Small intestine (tissue), 7 donors: ENCODE results near the gene MCMBP. TPM values are rescaled to one million over a fixed set of nuclear protein-coding genes. Genes with fewer than 3 reads are reported as not detected.

Source experiments
- DNase-seq, 2 donors: peaks; one replicate each; pipeline versions ENCODE4 v3.0.0 to v3.0.0-alpha.2; 2013
- FAIRE-seq: peaks from 2 replicates; lab custom pipeline; 2012; peaks lifted over from hg19 to GRCh38; lab: Jason Lieb, UNC
- H3K27ac ChIP-seq, 3 donors: one replicate each; pipeline ENCODE4 v1.5.1; 2013; ENCODE audit warnings: low read length in 2 of 3, mild to moderate bottlenecking in 2 of 3, control low read depth in 1 of 3, inconsistent platforms in 1 of 3, low read depth in 1 of 3, moderate library complexity in 1 of 3
- H3K27me3 ChIP-seq, 3 donors: one replicate each; pipeline ENCODE4 v1.6.1; 2013; ENCODE audit warnings: low read length in 3 of 3, inconsistent platforms in 1 of 3; ENCODE audit not compliant: control insufficient read depth in 3 of 3, insufficient read depth in 3 of 3
- H3K36me3 ChIP-seq, 3 donors: one replicate each; pipeline ENCODE4 v1.6.1; 2013; ENCODE audit warnings: low read length in 3 of 3, inconsistent platforms in 1 of 3, low read depth in 1 of 3, mild to moderate bottlenecking in 1 of 3, moderate library complexity in 1 of 3; ENCODE audit not compliant: control insufficient read depth in 3 of 3, insufficient read depth in 2 of 3
- H3K4me1 ChIP-seq, 3 donors: one replicate each; pipeline ENCODE4 v1.6.1; 2013; ENCODE audit warnings: low read length in 2 of 3, inconsistent platforms in 1 of 3, low read depth in 1 of 3, mild to moderate bottlenecking in 1 of 3, moderate library complexity in 1 of 3; ENCODE audit not compliant: control insufficient read depth in 3 of 3, insufficient read depth in 2 of 3
- H3K4me3 ChIP-seq, 3 donors: one replicate each; pipeline ENCODE4 v1.5.1; 2013; ENCODE audit warnings: low read length in 3 of 3, control low read depth in 1 of 3, inconsistent platforms in 1 of 3, low read depth in 1 of 3, mild to moderate bottlenecking in 1 of 3, moderate library complexity in 1 of 3
- H3K9me3 ChIP-seq, 2 donors: one replicate each; pipeline ENCODE4 v1.6.1; 2013; ENCODE audit warnings: low read depth in 1 of 2, low read length in 1 of 2; ENCODE audit not compliant: control insufficient read depth in 2 of 2, insufficient read depth in 1 of 2
- WGBS, 3 donors: extraction: QIAGEN DNeasy Blood & Tissue Kit; methylation state at CpG; one replicate each; pipeline ENCODE4 v1.1.7; 2013; 5-methylcytosine and 5-hydroxymethylcytosine counted together
- polyA plus RNA-seq, 4 donors: library from polyadenylated mRNA; stranded (reverse) in 3 of 4; unstranded in 1 of 4; fragments of 200-250 nt in 3 of 4; fragments of 120-200 nt in 1 of 4; gene quantifications; one replicate each; pipeline versions ENCODE4 v1.2.1 to v1.2.3, GENCODE V29; 2013
- donor health status: healthy with polysubstance abuse.
- donor health status: control.
- donor health status: control.
- donor health status: Bipolar disorder and iron deficiency.
- donor health status: healthy.

MCMBP gene
- polyA plus RNA-seq, 4 donors = 21.5 to 37.6 (median 25.8) TPM

- no peak for DNase-seq
- Histone ChIP-seq H3K27me3 (no peaks in the 10 kb centered on the region), H3K9me3 (no peaks in the 10 kb centered on the region), H3K36me3 (peaks cover 0 to 3% (median 0%) of the 10 kb centered on the region in 3 donors), H3K4me3 (no peak overlapping the region), H3K4me1 (no peaks in the 10 kb centered on the region), H3K27ac (no peak overlapping the region)
- no peak for FAIRE-seq
- WGBS, 3 donors = 65 to 92% (median 81%) methylated on average over 7 of the region's 7 CpGs
Observed at GRCh38 chr10:119783665-119784027, 89.0 kb downstream of the MCMBP start.

DNA sequence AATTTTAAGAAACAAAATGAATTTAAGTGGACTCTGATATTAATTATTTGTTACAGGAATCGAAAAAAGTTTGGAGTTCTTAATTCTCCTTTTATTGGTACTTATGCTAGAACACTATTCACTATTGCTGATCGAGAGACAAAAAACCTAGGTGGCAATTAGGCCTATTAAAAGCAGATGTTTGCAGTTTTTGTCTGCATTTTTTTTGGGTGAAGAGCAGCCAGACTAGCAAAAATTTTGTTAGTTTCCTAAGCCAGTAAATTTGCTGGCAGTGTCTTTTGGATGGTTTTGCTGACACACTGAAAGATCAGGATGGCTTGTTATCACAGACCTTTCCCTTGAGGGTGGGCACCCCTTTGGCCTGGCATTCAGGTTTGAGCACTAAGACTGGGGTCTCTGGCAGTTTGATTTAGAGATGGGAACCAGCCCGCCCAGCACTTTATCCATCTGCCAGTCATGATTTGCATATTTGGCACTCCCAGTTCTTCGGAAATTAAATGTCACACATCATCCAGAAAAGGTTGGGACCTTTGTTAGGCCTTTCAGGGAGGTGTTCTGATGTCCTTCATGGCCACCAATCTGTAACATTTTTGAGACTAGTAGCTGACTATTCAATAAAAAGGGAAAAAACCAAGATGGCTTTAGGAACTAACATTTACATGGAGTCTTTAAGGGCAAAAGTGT, 89.5 kb downstream of the MCMBP start:
- Histone ChIP-seq H3K4me1 (no peaks in the 10 kb centered on the region), H3K36me3 (peaks cover 0 to 3% (median 0%) of the 10 kb centered on the region in 3 donors), H3K9me3 (no peaks in the 10 kb centered on the region), H3K4me3 (no peak overlapping the region), H3K27me3 (no peaks in the 10 kb centered on the region), H3K27ac (no peak overlapping the region)
- WGBS, 3 donors = 76 to 95% (median 92%) methylated on average over 4 of the region's 4 CpGs
- no peak for DNase-seq
- no peak for FAIRE-seq

GRCh38 chr10:119781498-119781897, 91.1 kb downstream of the MCMBP start:
- H3K9me3 ChIP-seq = no peaks in the 10 kb centered on the region
- no peak overlapping the region for H3K27ac ChIP-seq
- H3K36me3 ChIP-seq = peaks cover 0 to 3% (median 0%) of the 10 kb centered on the region in 3 donors
- H3K4me3 ChIP-seq = no peak overlapping the region
- H3K4me1 ChIP-seq = no peaks in the 10 kb centered on the region
- FAIRE-seq (no peak), DNase-seq (no peak)
- 77 to 96% (median 82%) methylated on average over 2 of the region's 2 CpGs for WGBS, 3 donors
- no peaks in the 10 kb centered on the region for H3K27me3 ChIP-seq

DNA sequence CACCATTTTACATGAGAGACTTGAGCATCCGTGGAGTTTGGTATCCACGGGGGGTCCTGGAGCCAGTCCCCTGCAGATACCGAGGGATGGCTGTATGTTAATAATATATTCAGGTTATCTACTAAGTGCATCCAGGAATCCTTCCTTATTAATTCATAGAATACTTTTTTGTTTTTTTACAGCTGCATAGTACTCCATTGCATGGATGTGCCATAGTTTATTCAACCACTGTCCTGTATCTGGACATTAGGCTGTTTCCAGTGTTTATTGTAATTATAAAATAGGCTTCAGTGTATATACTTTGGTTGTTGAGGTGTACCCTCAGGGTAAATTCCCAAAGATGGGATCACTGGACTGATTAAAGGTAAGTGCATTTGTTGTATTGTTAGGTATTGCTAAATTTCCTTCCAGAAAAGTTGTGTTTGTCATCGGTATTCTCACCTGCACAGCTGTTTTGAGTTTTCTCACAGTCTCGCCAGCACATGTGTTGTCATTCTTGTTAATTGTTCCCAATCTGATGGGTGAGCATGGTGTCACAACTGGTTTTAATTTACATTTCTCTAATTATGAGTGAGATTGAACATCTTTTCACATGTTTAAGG, 91.7 kb downstream of the MCMBP start:
- H3K27me3 ChIP-seq = no peaks in the 10 kb centered on the region
- H3K27ac ChIP-seq = no peak overlapping the region
- H3K4me1 ChIP-seq = no peaks in the 10 kb centered on the region
- no peak for DNase-seq
- peaks cover 0 to 3% (median 0%) of the 10 kb centered on the region in 3 donors for H3K36me3 ChIP-seq
- H3K4me3 ChIP-seq = no peak overlapping the region
- no peak for FAIRE-seq
- 96 to 98% (median 97%) methylated on average over 5 of the region's 5 CpGs for WGBS, 3 donors
- no peaks in the 10 kb centered on the region for H3K9me3 ChIP-seq

Other genes starting within 250 kb of the MCMBP start
- gene BAG3, start 221.5 kb downstream of the MCMBP start, polyA plus RNA-seq = 10 to 100 TPM in 2 of 4 donors, 1 to 10 TPM in 2; 6.5 to 15.3 (median 10.3) TPM
- gene INPP5F, start 146.8 kb downstream of the MCMBP start, polyA plus RNA-seq = 10 to 100 TPM in 1 of 4 donors, 1 to 10 TPM in 3; 3.5 to 14.1 (median 5.2) TPM
- gene SEC23IP, start 19.9 kb upstream of the MCMBP start, polyA plus RNA-seq = 10 to 100 TPM in 2 of 4 donors, 1 to 10 TPM in 2; 7.8 to 42.0 (median 9.8) TPM